ENCODE results near the gene RNF32. TPM values are rescaled to one million over a fixed set of nuclear protein-coding genes. Genes with fewer than 3 reads are reported as not detected.
A peak's percentile ranks its signal among the peaks of the same experiment; 100 is the strongest.

Gene RNF32
- total and polyA plus RNA-seq, 2 of the 13 experiments (the other 11 are each of a cell fraction or from before 2014, with no cell fraction given), result not detected

DNA sequence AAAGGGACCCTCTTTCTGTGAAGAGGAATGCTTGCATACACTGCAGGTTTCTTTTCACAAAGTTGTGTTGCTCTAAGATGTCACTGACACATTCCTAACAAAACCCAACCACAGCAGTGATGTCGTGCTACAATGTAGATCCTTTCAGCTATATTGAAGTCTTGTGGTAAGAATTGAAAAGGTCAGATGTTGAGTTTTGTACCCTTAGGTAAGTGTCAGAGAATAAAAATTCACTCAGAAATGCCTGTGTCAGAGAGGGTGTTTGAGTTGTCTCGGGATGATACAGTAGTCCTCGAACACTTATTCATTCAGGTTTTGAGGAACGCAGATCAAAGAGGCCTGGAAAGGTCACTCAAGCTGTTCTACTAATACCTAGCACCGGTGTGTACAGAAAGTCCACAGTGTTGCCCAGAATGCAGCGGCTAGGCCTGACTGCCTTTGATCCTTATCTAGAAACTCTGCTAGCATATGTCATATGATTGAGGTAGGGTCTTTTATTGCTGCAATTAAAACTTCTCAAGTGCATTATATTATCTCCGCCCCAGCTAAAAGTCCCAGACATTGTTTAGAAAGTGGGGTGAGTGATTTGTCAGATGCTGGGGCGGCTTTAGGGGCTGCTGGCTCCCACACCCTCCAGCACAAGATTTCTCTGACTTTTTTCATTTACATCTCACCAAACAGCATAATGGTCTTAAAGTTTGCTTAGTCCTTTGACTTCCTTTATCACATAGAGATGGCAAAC is 26.0 kb downstream of the RNF32 start (continued):
- TF ChIP-seq EP300 (IDR thresholded peaks at IDR 0.05; ENCODE audit: low read depth in 2 of 2, low read length in 2 of 2) (peak in 1 of 2 experiments; percentile 81; a peak in 2 of 4 replicates), EP300 (CRISPR knock-in tag; IDR thresholded peaks at IDR 0.05; ENCODE audit: borderline replicate concordance) (peak; percentile 61; the same call in 1 of the 2 replicates), GATAD1 (CRISPR knock-in tag; IDR thresholded peaks at IDR 0.05) (no peak), GZF1 (CRISPR knock-in tag; IDR thresholded peaks at IDR 0.05) (no peak), MAFF (IDR thresholded peaks at IDR 0.05; ENCODE audit: low read depth, low read length) (no peak), HOXA5 (CRISPR knock-in tag; IDR thresholded peaks at IDR 0.05) (no peak), ZNF567 (CRISPR knock-in tag; IDR thresholded peaks at IDR 0.05; ENCODE audit: borderline replicate concordance) (no peak), RXRA (CRISPR knock-in tag; IDR thresholded peaks at IDR 0.05) (peak; percentile 82; the same call in 1 of the 2 replicates), ZNF121 (CRISPR knock-in tag; IDR thresholded peaks at IDR 0.05) (no peak), KMT2B (CRISPR knock-in tag; IDR thresholded peaks at IDR 0.05) (no peak), ZNF329 (CRISPR knock-in tag; IDR thresholded peaks at IDR 0.05; ENCODE audit: low read depth) (no peak), FOXJ3 (CRISPR knock-in tag; IDR thresholded peaks at IDR 0.05; ENCODE audit: borderline replicate concordance) (peak; percentile 67; the same call in 1 of the 2 replicates)
- TF ChIP-seq, protein P1, sequence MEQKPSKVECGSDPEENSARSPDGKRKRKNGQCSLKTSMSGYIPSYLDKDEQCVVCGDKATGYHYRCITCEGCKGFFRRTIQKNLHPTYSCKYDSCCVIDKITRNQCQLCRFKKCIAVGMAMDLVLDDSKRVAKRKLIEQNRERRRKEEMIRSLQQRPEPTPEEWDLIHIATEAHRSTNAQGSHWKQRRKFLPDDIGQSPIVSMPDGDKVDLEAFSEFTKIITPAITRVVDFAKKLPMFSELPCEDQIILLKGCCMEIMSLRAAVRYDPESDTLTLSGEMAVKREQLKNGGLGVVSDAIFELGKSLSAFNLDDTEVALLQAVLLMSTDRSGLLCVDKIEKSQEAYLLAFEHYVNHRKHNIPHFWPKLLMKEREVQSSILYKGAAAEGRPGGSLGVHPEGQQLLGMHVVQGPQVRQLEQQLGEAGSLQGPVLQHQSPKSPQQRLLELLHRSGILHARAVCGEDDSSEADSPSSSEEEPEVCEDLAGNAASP (CRISPR knock-in tag; IDR thresholded peaks at IDR 0.05; ENCODE audit: borderline replicate concordance), result no peak
- TF ChIP-seq, protein P2, sequence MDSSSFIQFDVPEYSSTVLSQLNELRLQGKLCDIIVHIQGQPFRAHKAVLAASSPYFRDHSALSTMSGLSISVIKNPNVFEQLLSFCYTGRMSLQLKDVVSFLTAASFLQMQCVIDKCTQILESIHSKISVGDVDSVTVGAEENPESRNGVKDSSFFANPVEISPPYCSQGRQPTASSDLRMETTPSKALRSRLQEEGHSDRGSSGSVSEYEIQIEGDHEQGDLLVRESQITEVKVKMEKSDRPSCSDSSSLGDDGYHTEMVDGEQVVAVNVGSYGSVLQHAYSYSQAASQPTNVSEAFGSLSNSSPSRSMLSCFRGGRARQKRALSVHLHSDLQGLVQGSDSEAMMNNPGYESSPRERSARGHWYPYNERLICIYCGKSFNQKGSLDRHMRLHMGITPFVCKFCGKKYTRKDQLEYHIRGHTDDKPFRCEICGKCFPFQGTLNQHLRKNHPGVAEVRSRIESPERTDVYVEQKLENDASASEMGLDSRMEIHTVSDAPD (CRISPR knock-in tag; IDR thresholded peaks at IDR 0.05), result no peak
- TF ChIP-seq, protein P3, sequence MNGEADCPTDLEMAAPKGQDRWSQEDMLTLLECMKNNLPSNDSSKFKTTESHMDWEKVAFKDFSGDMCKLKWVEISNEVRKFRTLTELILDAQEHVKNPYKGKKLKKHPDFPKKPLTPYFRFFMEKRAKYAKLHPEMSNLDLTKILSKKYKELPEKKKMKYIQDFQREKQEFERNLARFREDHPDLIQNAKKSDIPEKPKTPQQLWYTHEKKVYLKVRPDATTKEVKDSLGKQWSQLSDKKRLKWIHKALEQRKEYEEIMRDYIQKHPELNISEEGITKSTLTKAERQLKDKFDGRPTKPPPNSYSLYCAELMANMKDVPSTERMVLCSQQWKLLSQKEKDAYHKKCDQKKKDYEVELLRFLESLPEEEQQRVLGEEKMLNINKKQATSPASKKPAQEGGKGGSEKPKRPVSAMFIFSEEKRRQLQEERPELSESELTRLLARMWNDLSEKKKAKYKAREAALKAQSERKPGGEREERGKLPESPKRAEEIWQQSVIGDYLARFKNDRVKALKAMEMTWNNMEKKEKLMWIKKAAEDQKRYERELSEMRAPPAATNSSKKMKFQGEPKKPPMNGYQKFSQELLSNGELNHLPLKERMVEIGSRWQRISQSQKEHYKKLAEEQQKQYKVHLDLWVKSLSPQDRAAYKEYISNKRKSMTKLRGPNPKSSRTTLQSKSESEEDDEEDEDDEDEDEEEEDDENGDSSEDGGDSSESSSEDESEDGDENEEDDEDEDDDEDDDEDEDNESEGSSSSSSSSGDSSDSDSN (CRISPR knock-in tag; IDR thresholded peaks at IDR 0.05), result no peak
- TF ChIP-seq, protein P4, sequence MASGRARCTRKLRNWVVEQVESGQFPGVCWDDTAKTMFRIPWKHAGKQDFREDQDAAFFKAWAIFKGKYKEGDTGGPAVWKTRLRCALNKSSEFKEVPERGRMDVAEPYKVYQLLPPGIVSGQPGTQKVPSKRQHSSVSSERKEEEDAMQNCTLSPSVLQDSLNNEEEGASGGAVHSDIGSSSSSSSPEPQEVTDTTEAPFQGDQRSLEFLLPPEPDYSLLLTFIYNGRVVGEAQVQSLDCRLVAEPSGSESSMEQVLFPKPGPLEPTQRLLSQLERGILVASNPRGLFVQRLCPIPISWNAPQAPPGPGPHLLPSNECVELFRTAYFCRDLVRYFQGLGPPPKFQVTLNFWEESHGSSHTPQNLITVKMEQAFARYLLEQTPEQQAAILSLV (CRISPR knock-in tag; IDR thresholded peaks at IDR 0.05; ENCODE audit: borderline replicate concordance), result no peak
- TF ChIP-seq, protein P5, sequence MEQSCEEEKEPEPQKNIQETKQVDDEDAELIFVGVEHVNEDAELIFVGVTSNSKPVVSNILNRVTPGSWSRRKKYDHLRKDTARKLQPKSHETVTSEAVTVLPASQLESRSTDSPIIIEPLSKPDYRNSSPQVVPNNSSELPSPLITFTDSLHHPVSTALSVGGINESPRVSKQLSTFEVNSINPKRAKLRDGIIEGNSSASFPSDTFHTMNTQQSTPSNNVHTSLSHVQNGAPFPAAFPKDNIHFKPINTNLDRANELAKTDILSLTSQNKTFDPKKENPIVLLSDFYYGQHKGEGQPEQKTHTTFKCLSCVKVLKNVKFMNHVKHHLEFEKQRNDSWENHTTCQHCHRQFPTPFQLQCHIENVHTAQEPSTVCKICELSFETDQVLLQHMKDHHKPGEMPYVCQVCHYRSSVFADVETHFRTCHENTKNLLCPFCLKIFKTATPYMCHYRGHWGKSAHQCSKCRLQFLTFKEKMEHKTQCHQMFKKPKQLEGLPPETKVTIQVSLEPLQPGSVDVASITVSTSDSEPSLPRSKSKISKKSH (CRISPR knock-in tag; IDR thresholded peaks at IDR 0.05; ENCODE audit: borderline replicate concordance), result no peak
- TF ChIP-seq, protein P6, sequence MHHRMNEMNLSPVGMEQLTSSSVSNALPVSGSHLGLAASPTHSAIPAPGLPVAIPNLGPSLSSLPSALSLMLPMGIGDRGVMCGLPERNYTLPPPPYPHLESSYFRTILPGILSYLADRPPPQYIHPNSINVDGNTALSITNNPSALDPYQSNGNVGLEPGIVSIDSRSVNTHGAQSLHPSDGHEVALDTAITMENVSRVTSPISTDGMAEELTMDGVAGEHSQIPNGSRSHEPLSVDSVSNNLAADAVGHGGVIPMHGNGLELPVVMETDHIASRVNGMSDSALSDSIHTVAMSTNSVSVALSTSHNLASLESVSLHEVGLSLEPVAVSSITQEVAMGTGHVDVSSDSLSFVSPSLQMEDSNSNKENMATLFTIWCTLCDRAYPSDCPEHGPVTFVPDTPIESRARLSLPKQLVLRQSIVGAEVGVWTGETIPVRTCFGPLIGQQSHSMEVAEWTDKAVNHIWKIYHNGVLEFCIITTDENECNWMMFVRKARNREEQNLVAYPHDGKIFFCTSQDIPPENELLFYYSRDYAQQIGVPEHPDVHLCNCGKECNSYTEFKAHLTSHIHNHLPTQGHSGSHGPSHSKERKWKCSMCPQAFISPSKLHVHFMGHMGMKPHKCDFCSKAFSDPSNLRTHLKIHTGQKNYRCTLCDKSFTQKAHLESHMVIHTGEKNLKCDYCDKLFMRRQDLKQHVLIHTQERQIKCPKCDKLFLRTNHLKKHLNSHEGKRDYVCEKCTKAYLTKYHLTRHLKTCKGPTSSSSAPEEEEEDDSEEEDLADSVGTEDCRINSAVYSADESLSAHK (CRISPR knock-in tag; IDR thresholded peaks at IDR 0.05; ENCODE audit: borderline replicate concordance), result no peak

All from HepG2 (cell line).